Fibroblast of skin of left biceps (primary cell): ENCODE results near the gene ADAM23.

Experiments
- DNase-seq, 2 experiments: peaks; one replicate each; pipeline ENCODE4 v3.0.0-alpha.2; 2013; ENCODE audit warnings: low read depth in 2 of 2

The ADAM23 gene

GRCh38 chr2:206563374-206563773 lies 120.0 kb downstream of the ADAM23 start:
- DNase-seq: no peak

- no peak for DNase-seq
Observed at GRCh38 chr2:206565666-206566065, 122.3 kb downstream of the ADAM23 start.

- DNase-seq: no peak
Observed at GRCh38 chr2:206569470-206569869, 126.1 kb downstream of the ADAM23 start.

- no peak for DNase-seq
Observed at GRCh38 chr2:206570199-206570598, 126.9 kb downstream of the ADAM23 start.

GRCh38 chr2:206572725-206573124 lies 129.4 kb downstream of the ADAM23 start:
- no peak for DNase-seq

- no peak for DNase-seq
Observed at GRCh38 chr2:206573793-206574192, 130.5 kb downstream of the ADAM23 start.

GRCh38 chr2:206584323-206585116 lies 141.2 kb downstream of the ADAM23 start:
- no peak for DNase-seq

- DNase-seq: no peak
Observed at GRCh38 chr2:206585335-206585734, 142.0 kb downstream of the ADAM23 start.

- DNase-seq: no peak
Observed at GRCh38 chr2:206586609-206587008, 143.3 kb downstream of the ADAM23 start.

GRCh38 chr2:206597717-206598218 lies 154.4 kb downstream of the ADAM23 start:
- DNase-seq: no peak

- no peak for DNase-seq
Observed at GRCh38 chr2:206603243-206603642, 159.9 kb downstream of the ADAM23 start.

- DNase-seq: no peak
Observed at GRCh38 chr2:206610451-206610850, 167.1 kb downstream of the ADAM23 start.

GRCh38 chr2:206611191-206611590 lies 167.9 kb downstream of the ADAM23 start:
- no peak for DNase-seq

GRCh38 chr2:206611736-206612135 lies 168.4 kb downstream of the ADAM23 start:
- no peak for DNase-seq

GRCh38 chr2:206614811-206615210 lies 171.5 kb downstream of the ADAM23 start:
- DNase-seq: no peak

GRCh38 chr2:206615417-206616089 lies 172.2 kb downstream of the ADAM23 start:
- DNase-seq: no peak

- no peak for DNase-seq
Observed at GRCh38 chr2:206616151-206616550, 172.8 kb downstream of the ADAM23 start.

- no peak for DNase-seq
Observed at GRCh38 chr2:206619011-206619410, 175.7 kb downstream of the ADAM23 start.

- DNase-seq: no peak
Observed at GRCh38 chr2:206626108-206626507, 182.8 kb downstream of the ADAM23 start.

GRCh38 chr2:206627632-206628031 lies 184.3 kb downstream of the ADAM23 start:
- no peak for DNase-seq

GRCh38 chr2:206631340-206631739 lies 188.0 kb downstream of the ADAM23 start:
- DNase-seq: no peak

GRCh38 chr2:206635015-206635414 lies 191.7 kb downstream of the ADAM23 start:
- no peak for DNase-seq

GRCh38 chr2:206639636-206640035 lies 196.3 kb downstream of the ADAM23 start:
- no peak for DNase-seq
